ENCODE data around the gene TLE3.

The TLE3 gene

GRCh38 chr15:70061696-70062270, 35.9 kb downstream of the TLE3 start:
- no peak for DNase-seq

GRCh38 chr15:70060993-70061305, 36.8 kb downstream of the TLE3 start:
- no peak for DNase-seq

DNA sequence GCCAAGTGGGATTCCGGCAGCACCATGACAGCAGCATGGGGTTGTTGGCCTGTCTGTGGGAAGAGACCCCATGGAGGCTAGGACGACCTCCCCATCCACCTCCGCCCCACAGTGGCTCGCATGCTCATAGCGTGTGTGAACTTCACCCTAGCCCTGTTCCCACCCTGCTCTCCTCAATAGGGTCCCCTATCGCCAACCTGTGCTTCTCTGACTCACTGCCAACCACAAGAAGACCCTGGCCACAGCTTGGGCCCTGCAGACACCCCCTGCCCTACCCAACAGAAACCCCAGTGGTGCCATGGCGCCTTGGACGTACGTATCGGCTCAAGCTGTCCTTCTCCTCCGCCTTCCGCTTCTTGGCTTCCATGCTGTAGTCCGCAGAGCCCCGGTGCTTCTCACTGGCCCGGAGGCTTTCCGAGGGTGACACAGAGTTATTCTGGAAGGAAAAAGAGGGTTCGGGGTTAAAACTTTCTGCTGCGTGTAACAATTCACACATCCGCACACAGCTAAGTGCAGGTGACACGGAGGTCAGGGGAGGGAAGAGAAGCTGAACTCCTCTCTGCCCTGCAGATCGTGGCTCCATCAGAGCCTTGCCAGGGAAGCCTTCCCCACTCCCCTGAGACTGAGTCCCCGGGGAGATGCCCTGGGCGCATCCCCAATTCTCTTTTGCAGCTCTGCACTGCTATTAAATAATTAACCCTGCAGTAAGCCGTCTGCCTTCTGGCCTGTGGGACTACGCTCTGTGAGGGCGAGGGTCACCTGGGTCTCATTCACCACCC, 37.3 kb downstream of the TLE3 start:
- DNase-seq = no peak

DNA sequence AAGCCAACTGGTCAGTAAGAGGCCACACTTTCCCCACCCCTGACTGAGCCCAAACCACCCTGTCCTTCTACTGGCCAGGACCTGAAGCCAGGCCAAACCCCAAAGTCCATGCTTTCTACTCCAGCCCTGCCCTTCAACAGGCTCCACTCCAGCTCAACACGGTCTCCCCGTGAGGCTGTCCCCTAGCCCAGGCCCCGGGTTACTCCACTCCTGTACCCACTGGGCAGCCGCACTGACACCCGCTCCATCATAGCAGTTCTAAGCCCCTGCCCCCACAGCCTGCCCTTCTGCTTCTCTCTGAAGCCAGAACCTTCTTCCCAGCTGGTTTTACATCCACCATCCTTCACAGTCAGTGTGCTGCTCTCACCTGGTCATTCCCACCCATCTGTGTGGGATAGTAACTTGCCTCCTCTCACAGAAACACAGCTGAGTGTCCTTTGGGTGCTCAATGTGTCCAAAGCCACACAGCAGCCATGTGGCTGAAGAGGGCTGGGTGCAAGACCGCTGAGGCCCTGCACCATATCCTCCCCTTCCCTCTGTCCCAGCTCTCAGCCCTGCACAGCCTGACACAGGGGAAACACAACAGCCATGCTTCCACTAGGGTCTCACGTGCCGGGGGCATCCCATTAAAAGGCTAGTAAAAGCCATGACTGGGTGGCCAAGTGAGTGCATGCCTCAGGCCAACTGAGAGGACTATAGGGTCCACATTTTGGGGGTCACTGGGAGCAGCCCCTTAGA, 38.1 kb downstream of the TLE3 start:
- no peak for DNase-seq

DNA sequence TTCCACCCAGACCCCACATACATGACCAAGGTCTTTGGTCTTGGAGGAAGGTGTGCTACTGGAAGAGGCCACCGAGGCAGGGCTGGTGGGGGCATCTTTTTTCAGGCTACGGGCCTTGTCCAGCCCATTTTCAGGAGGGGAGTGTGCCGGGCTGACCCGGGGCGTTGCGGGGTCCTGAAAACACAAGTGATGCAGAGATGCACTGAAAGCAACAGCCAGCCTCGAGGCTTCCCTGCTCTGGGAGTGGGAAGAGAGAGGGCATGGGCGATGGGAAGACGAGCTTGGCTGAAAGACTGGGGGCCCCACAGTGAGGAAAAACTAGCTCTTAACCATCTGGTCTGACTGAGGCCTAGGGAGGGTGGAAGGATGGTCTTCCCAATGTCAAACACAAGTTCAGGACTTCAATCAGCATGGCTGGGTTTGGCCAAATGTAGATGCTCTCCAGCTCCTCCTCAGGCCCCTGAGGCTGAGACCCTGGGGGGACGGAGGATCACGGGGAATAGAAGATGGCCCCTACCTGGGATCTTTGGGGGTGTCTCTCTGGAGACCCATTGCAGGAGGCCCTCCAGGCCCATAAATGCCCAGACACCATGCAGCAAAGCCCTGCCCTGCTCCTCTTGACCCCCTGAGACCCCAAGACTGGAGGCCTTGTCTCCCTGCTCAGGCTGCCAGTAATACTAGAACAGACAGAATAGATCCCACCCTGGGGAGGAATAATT, 38.9 kb downstream of the TLE3 start:
- DNase-seq = no peak

DNA sequence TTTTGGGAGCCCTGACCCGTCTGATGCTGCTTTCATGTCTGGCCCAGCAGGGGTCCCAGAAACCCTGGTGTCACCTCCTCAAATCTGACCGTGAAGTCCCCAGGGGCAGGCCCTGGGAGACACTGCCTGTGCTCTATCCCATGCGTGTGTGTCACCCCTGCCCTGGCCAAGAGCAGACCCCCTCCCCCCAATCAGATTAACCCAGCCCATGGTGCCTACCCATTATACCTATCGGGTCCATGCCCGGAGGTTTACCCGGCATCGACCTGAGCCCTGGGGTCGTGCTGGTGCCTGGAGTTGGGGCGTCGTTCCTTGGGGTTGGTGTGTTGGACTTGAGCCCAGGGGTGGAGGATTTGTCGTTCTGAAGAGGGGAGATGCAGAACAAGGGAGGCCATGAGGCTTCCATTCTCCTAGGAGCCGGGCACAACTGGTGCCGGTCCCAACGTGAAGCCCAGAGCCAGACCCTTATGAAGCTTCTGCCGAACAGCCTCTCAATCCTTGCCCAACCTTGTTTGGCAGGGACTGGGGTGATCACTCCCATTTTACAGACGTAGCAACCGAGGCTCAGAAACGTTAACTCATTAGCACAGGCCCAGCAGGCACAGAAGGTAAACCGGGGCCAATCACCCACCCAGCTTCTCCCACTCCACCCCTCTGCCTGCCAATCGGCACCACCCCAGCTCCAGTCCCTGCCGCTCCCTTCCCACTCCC, 39.6 kb downstream of the TLE3 start:
- DNase-seq = no peak

- DNase-seq = no peak
Observed at GRCh38 chr15:70056091-70056680, 41.5 kb downstream of the TLE3 start.

- DNase-seq = no peak
Observed at GRCh38 chr15:70055601-70056051, 42.1 kb downstream of the TLE3 start.

DNA sequence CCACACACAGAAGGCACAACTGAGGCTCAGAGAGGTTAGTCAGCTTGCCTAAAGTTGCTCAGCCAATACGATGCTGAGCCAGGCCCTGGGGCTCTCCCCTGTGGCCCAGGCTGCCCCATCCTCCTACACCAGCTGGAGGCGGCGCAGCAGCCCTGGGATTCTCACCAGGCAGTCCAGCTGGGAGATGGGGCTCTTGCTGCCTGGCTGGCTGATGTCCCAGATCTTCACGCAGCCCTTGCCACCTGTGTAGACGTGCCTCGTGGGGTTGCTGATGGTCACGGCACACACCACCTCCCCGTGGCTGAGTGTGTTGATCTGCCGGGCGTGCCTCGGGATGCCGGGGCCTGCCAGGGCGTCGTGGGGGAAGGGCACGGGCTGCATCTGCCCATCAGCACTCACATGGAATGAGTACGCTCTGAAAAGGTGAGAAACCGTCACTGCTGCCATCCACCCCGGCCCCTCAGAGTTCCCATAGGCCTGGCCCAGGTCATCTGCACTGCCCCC, 42.8 kb downstream of the TLE3 start:
- DNase-seq = no peak

- DNase-seq = no peak
Observed at GRCh38 chr15:70054366-70054765, 43.4 kb downstream of the TLE3 start.

DNA sequence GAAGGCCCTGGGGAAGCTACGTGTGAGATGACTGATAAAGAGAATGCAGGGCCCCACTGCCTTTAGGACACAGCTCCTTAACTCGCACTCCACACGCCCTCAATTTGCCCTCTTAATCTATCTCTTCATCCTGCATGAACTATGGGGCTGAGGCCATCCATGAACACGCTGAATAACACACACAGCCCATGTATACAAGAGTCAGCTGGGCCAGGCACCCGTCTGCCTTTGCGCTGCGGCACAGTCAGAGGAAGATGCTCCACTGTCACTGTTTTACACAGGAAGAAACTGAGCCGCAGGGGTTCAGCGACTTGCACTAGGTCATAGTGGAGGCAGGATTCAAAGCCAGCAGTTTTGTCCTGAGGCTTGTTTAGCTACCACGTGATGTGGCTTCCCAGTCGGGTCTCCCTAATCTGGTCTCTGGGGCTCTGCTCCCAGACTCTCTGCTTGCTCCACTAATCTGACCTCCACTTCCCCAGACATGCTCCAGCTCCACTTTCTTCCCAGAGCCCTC, 43.9 kb downstream of the TLE3 start:
- DNase-seq = no peak

DNA sequence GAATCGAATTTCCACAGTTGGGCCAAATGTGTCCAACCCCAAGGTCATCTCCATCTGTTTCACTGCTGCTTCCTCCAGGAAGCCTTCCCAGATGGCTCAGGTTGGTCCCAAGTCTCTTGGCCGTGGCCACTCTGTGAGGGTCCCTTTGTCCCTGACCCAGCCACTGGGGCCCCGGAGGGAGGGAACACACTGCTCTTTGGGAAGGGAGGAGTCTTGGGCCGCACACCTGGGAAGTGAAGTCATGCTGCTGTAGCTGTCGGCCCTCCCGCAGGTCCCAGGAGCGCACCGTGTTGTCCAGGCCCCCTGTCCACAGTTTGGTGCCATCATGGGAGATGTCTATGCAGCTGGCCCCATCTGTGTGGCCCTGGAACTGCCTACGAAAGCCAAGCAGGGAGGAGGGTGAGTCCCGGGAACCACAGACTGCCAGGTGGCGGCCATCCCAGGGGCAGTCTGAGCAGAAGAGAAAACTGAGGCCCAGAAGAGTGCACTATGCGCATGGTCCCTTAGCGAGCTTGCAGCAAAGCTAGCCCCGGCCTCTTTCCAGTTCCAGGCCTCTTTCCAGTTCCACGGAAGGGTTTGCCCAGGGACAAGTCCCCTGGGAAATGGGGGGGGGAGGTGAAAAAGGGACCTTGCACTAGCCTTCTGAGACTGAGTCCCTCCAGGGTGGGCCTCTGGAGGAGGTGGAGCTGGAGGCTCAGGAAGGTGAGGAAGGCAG, 44.6 kb downstream of the TLE3 start:
- DNase-seq = no peak

DNA sequence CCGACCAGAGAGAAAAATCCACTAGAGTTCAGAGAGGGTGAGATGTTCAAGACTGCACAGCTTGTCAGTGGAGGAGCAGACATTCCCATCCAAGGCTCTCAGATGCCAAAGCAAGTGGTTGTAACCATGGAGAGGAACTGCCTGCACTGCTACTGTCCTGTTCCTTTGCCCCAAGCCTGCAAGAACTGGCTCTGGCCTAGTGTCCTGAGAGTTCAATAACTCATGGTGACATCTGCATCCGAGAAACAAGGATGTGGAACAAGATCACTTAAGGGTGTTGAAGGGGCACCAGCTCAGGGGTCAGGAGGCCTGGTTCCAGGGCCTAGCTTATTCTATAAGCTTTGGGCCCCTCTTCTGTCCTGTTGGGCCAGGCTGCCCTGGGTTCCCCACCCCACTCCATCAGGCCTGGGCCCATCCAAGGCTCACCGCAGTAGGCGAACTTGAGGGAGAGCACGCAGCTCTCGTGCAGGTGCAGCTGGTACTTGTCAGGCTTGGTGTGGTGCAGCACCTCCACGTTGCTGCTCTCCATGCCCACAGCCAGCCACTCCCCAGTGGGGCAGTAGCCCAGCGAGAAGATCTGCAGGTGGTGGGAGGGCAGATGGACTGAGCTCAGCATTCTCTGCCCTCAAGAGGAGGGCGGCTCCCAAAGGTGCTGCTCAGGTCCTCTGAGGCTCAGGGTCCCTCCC, 45.6 kb downstream of the TLE3 start:
- no peak for DNase-seq

DNA sequence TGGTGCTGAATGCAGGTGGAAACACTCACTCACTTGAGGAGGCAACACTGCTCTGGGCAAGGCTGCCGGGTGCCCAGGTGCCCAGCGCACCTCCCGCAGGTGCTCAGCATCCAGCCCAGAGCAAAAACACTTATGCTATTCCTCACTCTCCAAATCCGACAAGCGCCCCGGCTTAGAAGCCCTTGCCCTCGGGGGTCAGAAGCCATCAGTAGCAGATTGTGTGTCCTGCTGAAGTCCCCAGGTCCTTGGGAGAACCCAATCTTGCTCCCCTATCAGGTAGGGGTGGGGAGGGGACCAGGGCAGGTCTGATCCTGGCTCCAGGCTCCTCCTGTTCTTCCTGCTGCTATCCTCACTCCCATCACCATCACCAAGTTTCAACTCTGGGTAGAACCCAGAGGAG, 46.7 kb downstream of the TLE3 start:
- no peak for DNase-seq

DNA sequence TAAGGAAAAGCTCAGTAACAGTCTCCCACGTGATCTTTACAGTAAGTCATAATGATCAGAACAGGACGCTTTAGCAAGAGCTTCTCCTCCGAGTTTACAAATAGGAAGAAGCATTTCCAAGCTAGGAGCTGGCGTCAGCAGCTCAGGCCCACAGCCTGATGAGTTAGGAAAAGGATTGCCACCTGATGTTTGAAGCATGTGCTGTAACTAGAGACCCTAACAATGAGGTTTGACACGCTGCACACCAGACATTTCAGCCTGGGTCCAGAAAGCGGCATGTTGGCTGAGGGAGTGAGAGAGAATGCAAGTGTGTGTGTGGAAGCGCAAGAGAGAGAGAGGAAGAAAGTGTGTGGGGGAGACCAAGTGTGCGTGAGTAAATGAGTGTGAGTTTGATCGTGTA, 47.3 kb downstream of the TLE3 start:
- DNase-seq = no peak

GRCh38 chr15:70049701-70050301, 47.9 kb downstream of the TLE3 start:
- no peak for DNase-seq

DNA sequence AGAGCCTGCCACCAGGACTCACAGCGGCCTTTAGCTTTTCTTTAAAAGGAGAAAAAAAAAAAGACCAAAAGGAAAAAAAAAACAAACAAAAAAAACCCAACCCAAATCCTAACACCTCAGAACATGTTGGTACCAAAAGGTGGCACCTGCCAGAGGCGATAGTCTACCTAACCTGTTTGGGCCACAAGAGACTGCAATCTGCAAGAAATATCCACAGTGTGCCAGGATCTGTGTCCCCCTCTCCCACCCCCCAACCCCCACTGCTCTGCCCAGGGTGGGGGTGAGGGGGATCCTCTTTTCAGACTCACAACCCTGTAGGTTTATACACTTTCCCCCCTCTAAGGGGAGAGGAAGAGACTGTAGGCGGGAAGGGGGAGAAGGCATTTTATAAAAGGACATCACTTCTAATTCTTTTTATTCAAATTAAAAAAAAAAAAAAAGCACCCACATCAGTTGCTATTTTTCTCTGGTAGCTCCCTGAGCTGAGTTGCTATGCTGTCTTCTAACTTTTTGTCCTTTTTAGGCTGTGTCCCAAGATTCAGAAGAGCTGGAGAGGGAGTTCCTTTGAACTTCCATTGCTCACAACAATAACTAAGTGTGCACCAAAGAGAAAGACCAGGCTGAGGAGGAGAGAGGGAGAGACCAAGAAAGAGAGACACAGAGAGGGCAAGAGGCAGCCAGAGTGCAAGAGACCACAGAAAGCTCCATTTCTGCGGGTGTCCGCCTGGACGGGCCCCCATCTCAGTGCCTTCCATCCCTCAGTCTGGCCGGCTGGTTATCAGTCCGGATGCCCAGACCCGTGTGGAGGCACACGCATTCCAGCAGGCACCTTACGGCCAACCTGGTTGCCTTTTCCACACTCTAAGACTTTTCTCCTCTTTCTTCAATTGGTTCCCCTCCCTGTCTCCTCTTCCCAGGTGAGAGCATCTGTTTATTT, 48.9 kb downstream of the TLE3 start:
- DNase-seq = no peak

DNA sequence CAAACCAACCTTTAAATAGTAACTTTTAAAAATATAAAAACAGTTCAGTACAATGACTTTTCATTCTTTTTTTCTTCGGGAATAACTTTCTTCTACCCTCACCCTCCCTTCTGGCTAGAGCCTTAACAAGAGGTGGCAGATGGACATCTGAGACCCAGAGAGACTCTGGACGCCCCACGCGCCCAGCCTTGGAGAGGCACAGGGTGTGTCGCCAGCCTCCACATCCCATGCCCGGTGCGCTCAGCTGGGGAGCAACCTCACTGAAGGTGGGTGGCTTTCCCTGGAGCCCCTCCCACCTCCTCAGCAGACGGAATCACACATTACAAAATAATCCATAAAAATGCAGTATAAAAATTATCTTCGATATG, 49.5 kb downstream of the TLE3 start:
- DNase-seq = no peak
